ENCODE data around the gene SLC22A5.
A peak's percentile ranks its signal among the peaks of the same experiment; 100 is the strongest.
"Not testable (repeated sequence)": the region's sequence is repeated elsewhere in the genome, so short reads cannot be mapped to it uniquely, and the experiment has no call there.

Gene SLC22A5

DNA sequence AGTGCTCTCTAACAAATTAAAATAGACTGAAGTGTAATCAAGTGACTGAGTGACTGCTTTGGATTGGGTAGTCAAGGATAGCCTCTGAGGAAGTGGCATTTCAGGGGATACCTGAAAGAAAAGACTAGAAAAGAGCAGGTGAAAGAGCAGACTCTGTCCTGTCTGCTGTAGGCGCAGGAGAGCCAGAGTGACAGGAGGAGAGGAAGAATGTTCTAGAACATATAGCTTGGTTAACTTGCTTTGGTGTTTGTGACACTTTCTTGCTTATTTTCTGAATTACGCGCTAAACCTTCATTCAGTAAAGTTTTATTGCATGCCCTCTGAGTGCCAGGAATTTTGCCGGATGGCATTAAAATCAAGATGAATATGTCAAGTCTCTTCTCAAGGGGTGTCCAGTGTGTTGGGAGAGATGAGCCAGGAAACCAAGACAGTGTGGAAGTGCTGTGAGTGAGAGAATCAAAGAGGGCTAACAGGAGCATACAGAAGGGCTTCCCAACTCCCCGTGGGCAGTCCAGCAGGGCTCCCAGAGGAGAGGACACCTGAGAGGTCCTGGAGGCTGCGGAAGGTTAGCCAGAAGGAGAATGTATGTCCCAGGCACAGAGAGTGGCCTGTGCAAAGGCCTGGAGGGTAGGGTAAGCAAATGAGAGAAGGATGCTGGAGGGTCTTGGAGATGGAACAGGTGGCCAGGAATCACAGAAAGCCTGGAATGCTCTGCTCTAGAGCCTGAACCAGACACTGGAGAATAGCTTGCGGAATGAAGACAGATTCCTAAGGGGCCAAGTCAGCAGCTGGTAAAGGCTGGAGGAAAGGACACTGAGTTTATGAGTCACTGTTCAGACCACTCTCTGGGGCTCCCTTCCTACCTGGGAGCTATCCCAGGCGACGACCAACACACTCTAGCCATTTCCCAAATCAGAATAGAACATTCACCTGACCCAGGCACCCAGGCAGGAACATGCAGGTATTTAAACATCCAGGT, 59.3 kb downstream of the SLC22A5 start:
- DNase-seq, result peak; percentile 69

- no peak for DNase-seq
Measured at GRCh38 chr5:132429463-132430440, 60.2 kb downstream of the SLC22A5 start.

GRCh38 chr5:132430746-132431145, 61.2 kb downstream of the SLC22A5 start:
- no peak for DNase-seq

GRCh38 chr5:132431632-132432031, 62.1 kb downstream of the SLC22A5 start:
- no peak for DNase-seq

GRCh38 chr5:132433141-132433540, 63.6 kb downstream of the SLC22A5 start:
- no peak for DNase-seq

GRCh38 chr5:132434416-132435286, 65.1 kb downstream of the SLC22A5 start:
- peak; percentile 75 for DNase-seq

DNA sequence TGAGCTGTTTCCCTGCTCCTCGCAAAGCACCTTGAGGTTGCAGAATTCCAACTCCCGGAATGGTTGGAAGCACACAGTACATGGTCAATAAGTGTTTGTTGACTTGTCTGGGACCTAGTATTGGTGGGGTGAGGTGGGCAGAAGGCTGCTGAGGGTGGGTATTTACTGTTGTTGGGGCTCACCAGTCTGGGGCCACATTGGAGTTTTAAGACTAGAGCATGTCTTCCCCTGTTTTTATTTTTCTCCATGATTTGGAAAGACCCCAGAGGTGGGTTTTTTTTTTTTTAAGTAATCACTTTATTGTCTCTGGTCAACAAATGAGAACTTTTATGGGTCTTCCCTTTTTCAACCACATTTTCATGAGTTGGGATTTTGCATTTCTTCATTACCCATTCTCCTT, 65.9 kb downstream of the SLC22A5 start:
- no peak for DNase-seq

DNA sequence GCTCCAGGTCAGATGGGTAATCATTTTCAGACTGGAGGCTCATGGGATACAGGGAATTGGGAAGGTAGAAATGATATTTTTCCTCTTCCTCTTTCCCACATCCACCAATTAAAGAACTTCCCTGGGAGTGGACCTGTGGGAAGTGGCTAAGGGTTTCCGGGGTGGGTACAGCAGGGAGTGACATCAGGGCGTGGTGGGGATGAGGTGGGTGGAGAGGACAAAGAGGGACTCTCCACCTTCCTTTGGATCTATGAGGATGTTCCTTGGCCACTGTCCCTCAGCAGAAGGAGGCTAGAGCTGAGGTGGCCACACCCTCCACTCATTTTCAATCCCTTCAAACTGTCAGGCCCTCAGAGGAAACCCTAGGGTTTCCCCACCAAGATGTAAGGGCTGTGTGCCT, 66.4 kb downstream of the SLC22A5 start:
- no peak for DNase-seq

GRCh38 chr5:132436936-132437335, 67.4 kb downstream of the SLC22A5 start:
- no peak for DNase-seq

DNA sequence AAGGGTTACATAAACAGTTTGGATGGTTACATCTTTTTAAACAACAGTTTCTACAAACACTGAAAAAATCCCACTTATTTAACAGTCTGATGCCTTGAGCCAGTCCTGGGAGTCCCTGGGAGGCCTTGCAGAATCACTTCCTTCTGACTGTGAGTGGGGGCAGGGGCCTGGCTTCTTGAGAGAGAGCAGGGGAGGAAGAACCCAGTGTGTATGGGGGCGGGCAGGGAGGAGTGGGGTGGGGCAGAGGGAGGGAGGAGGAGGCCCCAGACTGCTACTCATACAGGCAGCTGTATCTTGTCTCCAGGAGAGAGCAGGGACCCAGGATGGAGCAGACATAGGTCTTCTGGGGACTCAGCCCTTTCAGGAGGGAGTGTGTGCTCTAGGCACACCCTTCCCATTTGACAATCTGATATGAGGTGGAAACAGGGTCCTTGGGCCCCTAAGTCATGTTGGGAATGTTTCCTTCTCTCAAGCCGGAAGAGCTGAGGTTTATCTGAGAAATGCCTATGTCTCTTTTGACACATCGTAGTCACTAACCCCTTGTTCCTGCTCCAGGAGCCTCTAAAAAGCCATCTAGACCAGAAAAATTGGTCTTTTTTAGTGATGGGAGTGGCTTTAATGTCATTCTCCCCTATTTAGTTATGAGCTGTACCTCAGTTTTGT, 68.2 kb downstream of the SLC22A5 start:
- peak; percentile 98 for DNase-seq

GRCh38 chr5:132438267-132438645, 68.7 kb downstream of the SLC22A5 start:
- not testable (repeated sequence) for DNase-seq

- no peak for DNase-seq
Measured at GRCh38 chr5:132438917-132439316, 69.4 kb downstream of the SLC22A5 start.

DNA sequence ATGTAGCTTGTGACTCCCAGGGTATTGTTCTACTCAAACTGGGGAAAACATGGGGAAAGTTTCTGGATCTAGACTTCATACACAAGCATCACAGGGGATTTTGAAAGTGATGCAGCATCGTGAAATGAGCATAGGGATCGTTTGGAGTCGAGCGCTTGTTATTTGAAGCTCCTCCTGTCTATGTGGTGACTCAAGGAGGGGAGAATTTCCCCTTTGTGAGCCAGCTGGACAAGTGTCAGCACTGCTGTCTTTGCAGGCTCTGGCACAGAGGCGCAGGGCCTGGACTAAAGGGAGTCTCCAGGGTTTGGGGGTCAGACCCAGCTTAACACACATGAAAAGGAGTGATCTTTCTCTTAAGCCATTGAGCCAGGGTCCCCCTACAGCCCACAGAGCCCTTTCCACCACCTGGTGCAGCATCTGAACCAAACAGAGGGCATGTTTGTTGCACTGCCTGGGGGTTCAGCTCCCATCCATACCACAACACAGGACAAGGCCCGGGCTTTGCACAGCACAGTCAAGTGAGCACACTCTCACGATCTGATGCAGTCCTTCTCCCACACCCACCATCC, 70.1 kb downstream of the SLC22A5 start:
- DNase-seq, result peak; percentile 91

DNA sequence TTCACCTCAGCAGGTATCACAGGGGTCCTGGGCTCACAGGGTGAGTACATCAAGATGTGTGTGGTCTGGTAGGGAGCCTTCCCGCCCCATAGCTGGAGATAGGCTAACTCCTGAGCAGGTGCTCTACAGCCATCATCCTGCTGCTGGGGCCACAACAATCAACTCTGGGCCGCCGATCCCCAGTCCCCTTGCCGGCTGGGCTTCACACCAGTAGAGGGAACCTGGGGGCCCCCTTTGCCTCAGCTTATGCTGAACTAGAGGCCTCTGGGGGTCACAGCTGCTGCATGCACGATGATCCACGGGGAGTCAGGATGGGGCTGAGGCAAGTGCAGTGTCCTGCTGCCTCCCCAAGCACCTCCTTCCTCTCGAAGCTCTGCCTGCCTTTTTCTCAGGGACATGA, 74.6 kb downstream of the SLC22A5 start:
- DNase-seq, result no peak

Measured in fibroblast of skin of scalp (primary cell).